ENCODE measurements around the gene GADD45G.

GADD45G gene

GRCh38 chr9:89594811-89595550, 9.8 kb upstream of the GADD45G start:
- Histone ChIP-seq H3K36me3 (no peaks in the 10 kb centered on the region), H3K27ac (no peak overlapping the region), H3K9me3 (ENCODE audit: severe bottlenecking) (no peaks in the 10 kb centered on the region), H3K4me3 (ENCODE audit: low read depth, low read length) (no peak overlapping the region), H3K27me3 (ENCODE audit: insufficient read depth, low read depth, severe bottlenecking) (no peaks in the 10 kb centered on the region)
- TF ChIP-seq CTCF (IDR thresholded peaks at IDR 0.05; ENCODE audit: low read depth, low read length) = no peak
- no peak for DNase-seq

DNA sequence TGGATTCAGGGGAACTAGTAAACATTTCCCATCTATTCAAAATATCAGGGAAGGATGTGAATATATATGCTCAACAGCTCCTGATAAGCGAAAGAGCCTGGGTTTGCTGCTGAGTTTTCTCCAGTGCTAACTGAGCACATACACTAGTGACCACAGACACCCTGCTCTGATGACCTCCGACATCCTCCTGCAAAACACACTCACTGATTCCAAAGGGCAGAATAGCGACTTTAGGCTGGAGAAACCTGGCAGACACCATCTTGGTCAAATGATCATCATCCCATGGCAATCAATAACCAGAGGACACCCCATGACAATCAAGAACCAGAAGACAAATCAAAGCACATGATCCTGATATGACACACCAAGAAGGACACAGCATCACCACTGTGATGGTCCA, 9.2 kb upstream of the GADD45G start:
- H3K36me3 ChIP-seq = no peaks in the 10 kb centered on the region
- no peaks in the 10 kb centered on the region for H3K27me3 ChIP-seq (ENCODE audit: insufficient read depth, low read depth, severe bottlenecking)
- no peak for TF ChIP-seq CTCF (IDR thresholded peaks at IDR 0.05; ENCODE audit: low read depth, low read length)
- H3K9me3 ChIP-seq (ENCODE audit: severe bottlenecking) = no peaks in the 10 kb centered on the region
- DNase-seq = no peak
- H3K4me3 ChIP-seq (ENCODE audit: low read depth, low read length) = no peak overlapping the region
- no peak overlapping the region for H3K27ac ChIP-seq

- H3K36me3 ChIP-seq = no peaks in the 10 kb centered on the region
- no peak for DNase-seq
- no peaks in the 10 kb centered on the region for H3K9me3 ChIP-seq (ENCODE audit: severe bottlenecking)
- H3K4me3 ChIP-seq (ENCODE audit: low read depth, low read length) = no peak overlapping the region
- H3K27me3 ChIP-seq (ENCODE audit: insufficient read depth, low read depth, severe bottlenecking) = no peaks in the 10 kb centered on the region
- peak overlapping the region; percentile 20; the same call in 1 of the 2 replicates for H3K27ac ChIP-seq
- no peak for TF ChIP-seq CTCF (IDR thresholded peaks at IDR 0.05; ENCODE audit: low read depth, low read length)
Measured at GRCh38 chr9:89596937-89597555, 7.8 kb upstream of the GADD45G start.

DNA sequence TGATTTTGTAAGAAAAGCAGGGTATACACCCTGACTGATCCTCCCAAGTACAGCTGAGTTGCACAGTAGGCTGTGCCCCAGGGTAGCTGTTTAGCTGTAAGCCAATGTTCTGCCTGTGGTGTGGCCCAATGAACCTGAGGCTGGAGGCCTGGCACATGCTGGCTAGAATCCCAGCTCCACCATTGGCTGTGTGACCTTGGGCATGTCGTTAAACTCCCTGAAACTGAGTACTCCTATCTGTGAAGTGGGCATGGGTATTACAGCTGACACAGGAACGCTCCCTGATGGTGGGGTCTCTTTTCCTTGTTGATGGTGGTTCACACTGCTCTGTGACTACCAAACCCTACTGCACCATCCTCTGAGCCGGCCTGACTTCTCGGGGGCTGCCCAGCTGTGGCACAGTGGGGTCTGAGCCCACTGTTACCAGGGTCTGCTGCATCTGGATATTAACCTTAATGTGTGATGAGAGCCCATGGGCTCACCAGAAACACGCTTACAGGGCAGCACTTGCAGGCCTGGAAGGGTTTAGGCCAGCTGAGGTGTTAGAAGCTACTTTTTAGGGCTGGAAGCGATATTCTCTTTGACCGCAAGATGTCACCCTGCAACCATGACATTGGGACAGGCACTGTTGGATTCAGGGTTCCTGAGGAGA, 7.0 kb upstream of the GADD45G start:
- H3K27me3 ChIP-seq (ENCODE audit: insufficient read depth, low read depth, severe bottlenecking) = no peaks in the 10 kb centered on the region

DNA sequence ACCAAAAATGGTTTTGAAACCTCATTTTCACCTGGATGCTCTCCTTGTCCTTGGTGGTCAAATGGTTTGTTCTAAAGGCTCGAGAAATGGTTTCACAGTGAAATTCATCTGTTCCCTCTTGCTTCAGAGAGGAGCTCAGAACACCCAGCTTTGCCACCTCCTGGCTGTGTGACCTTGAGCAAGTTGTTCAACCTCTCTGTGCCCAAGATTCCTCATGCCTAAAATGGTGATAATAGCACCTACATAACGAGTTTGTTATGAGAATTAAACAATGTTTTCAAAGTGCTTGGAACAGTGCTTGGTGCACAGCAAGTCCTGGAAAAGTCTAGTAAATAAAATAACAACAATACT, 6.5 kb upstream of the GADD45G start:
- TF ChIP-seq CTCF (IDR thresholded peaks at IDR 0.05; ENCODE audit: low read depth, low read length) = no peak
- Histone ChIP-seq H3K27me3 (ENCODE audit: insufficient read depth, low read depth, severe bottlenecking) (no peaks in the 10 kb centered on the region), H3K27ac (peak overlapping the region; percentile 76), H3K4me3 (ENCODE audit: low read depth, low read length) (no peak overlapping the region), H3K36me3 (no peaks in the 10 kb centered on the region), H3K9me3 (ENCODE audit: severe bottlenecking) (no peaks in the 10 kb centered on the region)
- DNase-seq = no peak

More for the DNA sequence above, 7.0 kb upstream of the GADD45G start:
- TF ChIP-seq CTCF (IDR thresholded peaks at IDR 0.05; ENCODE audit: low read depth, low read length) = peak; percentile 83
- Histone ChIP-seq H3K9me3 (ENCODE audit: severe bottlenecking) (no peaks in the 10 kb centered on the region), H3K27ac (peak overlapping the region; percentile 20), H3K4me3 (ENCODE audit: low read depth, low read length) (no peak overlapping the region), H3K36me3 (no peaks in the 10 kb centered on the region)
- DNase-seq = peak; percentile 72

All from WERI-Rb-1 (cell line).